Raji (cell line): ENCODE results near the gene PDZD4.

ENCODE experiments used
- POLR2A ChIP-seq: IDR thresholded peaks from 2 replicates; pipeline ENCODE4 v1.6.1; 2011; ENCODE audit warnings: low read depth, low read length, control low read depth; ENCODE audit not compliant: insufficient read depth

PDZD4 gene

DNA sequence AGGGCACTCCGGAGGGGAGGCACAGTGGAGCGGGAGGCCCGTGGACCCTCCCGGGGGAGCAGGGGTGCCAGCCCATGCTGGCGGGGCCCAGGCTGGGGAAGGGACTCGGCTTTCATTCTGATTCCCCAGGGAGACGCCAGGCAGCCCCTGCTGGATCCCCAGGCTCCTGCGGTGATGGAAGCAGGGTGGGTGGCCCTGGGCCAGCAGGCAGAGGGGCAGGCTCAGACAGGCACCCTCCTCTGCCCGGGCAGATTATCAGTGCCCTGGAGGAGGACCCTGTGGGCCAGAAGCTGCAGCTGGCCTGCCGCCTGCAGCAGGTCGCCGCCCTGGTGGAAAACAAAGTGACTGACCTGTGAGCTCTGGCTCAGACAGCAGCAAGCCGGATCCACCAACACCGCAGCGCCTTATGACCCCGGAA is 51.7 kb downstream of the PDZD4 start:
- no peak for TF ChIP-seq POLR2A

DNA sequence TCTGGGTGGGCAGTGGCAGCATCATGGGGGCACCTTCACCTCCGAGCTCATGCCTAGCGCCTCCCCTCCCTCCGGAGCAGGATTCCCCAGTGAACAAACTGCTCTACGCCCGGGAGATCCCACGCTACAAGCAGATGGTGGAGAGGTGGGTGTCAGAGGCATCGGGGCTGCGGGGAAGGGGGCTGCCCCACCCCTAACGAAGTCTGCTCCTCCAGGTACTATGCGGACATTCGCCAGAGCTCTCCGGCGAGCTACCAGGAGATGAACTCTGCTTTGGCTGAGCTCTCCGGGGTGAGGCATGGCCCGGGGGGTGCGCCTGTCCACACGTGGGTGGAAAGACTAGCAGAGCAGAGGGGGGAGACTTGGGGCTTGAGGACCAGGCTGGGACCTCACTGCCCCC is 52.2 kb downstream of the PDZD4 start:
- no peak for TF ChIP-seq POLR2A

DNA sequence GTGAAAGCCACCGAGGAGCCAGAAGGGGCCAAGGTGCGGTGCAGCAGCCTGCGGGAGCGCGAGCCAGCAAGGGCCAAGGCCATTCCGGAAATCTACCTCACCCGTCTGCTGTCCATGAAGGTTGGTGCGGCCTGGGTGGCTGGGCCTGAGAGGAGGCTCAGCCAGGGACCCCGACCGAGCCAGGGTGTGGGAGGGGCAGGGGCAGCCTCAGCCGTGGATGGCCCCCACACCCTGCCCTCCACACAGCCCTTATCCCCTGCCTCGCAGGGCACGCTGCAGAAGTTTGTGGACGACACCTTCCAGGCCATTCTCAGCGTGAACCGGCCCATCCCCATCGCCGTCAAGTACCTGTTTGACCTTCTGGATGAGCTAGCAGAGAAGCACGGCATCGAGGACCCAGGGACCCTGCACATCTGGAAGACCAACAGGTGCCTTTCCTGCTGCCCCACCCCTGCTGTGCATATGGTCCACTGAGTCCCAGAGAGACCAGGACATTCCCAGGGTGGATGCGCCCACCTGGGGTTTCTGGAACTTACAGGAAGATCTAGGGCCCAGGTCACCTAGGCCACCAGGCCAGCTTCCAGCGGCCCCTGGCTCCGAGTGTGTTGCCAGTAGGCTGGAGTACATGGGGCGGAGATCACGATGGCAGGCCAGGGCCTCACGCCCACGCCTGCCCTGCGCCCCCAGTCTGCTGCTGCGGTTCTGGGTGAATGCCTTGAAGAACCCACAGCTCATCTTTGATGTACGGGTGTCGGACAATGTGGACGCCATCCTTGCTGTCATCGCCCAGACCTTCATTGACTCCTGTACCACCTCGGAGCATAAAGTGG is 52.9 kb downstream of the PDZD4 start:
- no peak for TF ChIP-seq POLR2A

GRCh38 chrX:153776611-153777045 is 53.7 kb downstream of the PDZD4 start:
- no peak for TF ChIP-seq POLR2A

GRCh38 chrX:153776120-153776599 is 54.2 kb downstream of the PDZD4 start:
- TF ChIP-seq POLR2A, result no peak

DNA sequence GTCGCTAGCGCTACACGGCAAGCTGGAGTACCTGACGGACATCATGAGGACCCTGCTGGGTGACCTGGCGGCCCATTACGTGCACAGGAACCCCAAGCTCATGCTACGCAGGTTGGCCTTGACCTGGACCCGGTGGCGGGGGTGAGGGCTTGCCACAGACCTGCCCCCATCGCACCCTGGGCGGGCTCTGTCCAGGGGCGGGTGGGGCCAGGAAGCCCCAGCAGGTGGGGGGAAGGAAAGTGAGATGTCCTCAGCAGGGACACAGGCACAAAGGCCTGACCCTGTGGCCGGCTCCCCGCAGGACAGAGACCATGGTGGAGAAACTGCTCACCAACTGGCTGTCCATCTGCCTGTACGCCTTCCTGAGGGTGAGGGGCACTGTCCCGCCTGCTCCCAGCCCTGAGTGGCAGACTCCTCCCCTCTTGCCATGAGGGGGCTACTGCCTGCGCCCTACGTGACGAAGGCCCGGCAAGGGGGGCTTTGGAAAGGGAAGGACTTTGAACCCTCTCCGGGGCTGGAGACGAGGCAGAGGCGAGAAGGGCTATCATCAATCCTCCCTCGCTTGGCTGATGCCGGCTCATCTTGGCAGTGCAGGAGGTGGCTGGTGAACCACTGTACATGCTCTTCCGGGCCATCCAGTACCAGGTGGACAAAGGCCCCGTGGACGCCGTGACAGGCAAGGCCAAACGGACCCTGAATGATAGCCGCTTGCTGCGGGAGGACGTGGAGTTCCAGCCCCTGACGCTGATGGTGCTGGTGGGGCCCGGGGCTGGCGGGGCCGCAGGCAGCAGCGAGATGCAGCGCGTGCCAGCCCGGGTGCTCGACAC is 54.8 kb downstream of the PDZD4 start:
- TF ChIP-seq POLR2A, result no peak

- no peak for TF ChIP-seq POLR2A
These were observed 55.6 kb downstream of the PDZD4 start for GRCh38 chrX:153774576-153775292.

- no peak for TF ChIP-seq POLR2A
These were observed 56.4 kb downstream of the PDZD4 start for GRCh38 chrX:153773741-153774575.

- no peak for TF ChIP-seq POLR2A
These were observed 57.1 kb downstream of the PDZD4 start for GRCh38 chrX:153773218-153773611.

DNA sequence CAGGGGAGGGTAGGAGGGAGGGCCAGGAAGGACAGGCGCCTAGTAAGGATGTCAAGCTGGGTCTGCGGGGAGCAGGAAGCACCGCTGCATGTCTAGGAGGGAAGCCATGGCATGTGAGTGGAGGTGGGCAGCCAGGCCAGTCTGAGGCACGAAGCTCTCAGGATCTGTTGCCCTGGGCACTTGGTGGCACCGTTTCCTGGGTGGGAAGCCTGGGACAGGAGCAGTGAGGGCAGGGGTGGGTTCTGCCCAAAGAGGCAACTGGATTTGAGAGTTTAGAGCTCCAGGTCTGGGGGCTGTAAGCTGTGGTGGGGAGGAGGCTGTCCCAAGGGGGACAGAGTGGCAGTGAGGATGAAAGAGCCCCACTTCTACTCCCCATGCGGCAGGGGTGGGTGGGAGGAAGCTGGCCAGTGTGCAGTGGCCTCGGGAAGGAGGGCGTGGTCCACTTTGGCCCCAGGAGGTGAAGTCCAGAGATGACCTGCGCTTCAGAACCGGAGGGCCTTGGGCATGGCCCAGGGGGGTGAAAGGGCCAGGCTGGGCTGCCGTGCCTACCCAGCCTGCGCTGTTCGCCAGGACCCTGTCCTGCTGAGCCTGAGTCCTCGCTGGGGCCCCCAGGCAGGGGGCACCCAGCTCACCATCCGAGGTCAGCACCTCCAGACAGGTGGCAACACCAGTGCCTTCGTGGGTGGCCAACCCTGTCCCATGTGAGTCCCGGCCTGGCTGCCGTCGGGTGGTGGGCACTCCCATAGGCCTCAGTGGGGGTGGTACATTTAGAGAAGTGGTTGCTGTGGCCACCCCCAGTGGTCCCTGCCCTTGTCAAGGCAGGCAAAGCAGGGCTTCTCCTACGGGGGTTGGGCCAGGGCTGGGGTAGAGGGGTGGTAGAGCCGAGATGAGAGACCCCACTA is 57.8 kb downstream of the PDZD4 start:
- no peak for TF ChIP-seq POLR2A

DNA sequence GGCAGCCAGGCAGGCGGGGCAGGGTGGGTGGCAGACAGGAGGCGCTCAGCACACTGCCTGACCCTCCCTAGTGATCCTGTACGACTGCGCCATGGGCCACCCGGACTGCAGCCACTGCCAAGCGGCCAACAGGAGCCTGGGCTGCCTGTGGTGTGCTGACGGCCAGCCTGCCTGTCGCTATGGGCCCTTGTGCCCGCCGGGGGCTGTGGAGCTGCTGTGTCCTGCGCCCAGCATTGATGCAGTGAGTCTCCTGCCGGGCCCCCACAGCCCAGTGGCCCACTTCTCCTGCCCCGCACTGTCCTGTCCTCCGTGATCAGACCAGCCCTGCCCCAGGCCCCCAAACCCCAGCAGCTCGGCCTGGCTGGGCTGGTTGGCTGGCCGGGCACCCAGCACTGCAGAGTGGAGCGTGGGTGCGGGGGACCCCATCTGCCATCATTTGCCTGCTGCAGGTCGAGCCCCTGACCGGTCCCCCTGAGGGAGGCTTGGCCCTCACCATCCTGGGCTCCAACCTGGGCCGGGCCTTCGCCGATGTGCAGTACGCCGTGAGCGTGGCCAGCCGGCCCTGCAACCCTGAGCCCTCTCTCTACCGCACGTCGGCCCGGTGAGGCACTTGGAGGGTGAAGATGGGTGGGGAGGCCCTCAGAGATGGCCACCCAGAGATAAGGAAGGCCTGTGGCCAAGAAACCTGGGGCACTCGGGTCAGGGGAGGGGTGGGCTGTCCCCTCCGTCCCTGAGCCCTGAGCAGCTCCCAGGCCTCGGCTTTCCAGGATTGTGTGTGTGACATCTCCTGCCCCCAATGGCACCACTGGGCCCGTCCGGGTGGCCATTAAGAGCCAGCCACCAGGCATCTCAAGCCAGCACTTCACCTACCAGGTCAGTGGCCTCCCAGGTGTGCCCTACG is 58.7 kb downstream of the PDZD4 start:
- no peak for TF ChIP-seq POLR2A

- no peak for TF ChIP-seq POLR2A
These were observed 59.5 kb downstream of the PDZD4 start for GRCh38 chrX:153770601-153771414.
